H1 (cell line): ENCODE data around the gene CDH18. TPM values are rescaled to one million over a fixed set of nuclear protein-coding genes. Genes with fewer than 3 reads are reported as not detected.

Experiments used
- CTCF ChIA-PET: fragments of 300-600 bp; sonication (Branson Sonifier 250); formaldehyde crosslinking; loops from one replicate; lab custom pipeline; 2021; ENCODE audit not compliant: partially characterized antibody; lab: Charles Lee
- POLR2A ChIA-PET: fragments of 300-600 bp; sonication (Branson Sonifier 250); formaldehyde crosslinking; loops from one replicate; lab custom pipeline; 2021; ENCODE audit warnings: inconsistent platforms; ENCODE audit not compliant: partially characterized antibody; lab: Charles Lee
- DNase-seq, 2 experiments: peaks; one replicate each; pipeline versions ENCODE4 v3.0.0 to v3.0.0-alpha.2; 2010 to 2022; ENCODE audit warnings: low spot score in 2 of 2, low read depth in 1 of 2, mixed read lengths in 1 of 2
- FAIRE-seq: peaks from 2 replicates; lab custom pipeline; 2011; peaks lifted over from hg19 to GRCh38; lab: Jason Lieb, UNC
- H2AFZ ChIP-seq: 2 replicates; pipeline ENCODE4 v1.8.1; 2012; ENCODE audit warnings: low read length, inconsistent platforms
- H2AK5ac ChIP-seq: 2 replicates; pipeline ENCODE4 v1.6.1; 2013; ENCODE audit warnings: low read depth, low read length
- H2BK120ac ChIP-seq: replicated peaks from 2 replicates; pipeline ENCODE3; 2013; ENCODE audit warnings: low read depth, low read length, inconsistent platforms
- H2BK12ac ChIP-seq: 2 replicates; pipeline ENCODE4 v1.6.1; 2013; ENCODE audit warnings: low read depth, low read length
- H2BK15ac ChIP-seq: 2 replicates; pipeline ENCODE4 v1.6.1; 2013; ENCODE audit warnings: low read length
- H2BK20ac ChIP-seq: 2 replicates; pipeline ENCODE4 v1.6.1; 2013; ENCODE audit warnings: low read length
- H2BK5ac ChIP-seq: 2 replicates; pipeline ENCODE4 v1.6.1; 2013; ENCODE audit warnings: low read depth, low read length
- H3K14ac ChIP-seq: 2 replicates; pipeline ENCODE4 v1.6.1; 2013; ENCODE audit warnings: inconsistent platforms; ENCODE audit not compliant: insufficient read length
- H3K18ac ChIP-seq: 2 replicates; pipeline ENCODE4 v1.6.1; 2013; ENCODE audit warnings: low read length; ENCODE audit errors: extremely low read depth
- H3K23ac ChIP-seq: 2 replicates; pipeline ENCODE4 v1.6.1; 2013; ENCODE audit warnings: inconsistent platforms; ENCODE audit not compliant: insufficient read length
- H3K23me2 ChIP-seq: 2 replicates; pipeline ENCODE4 v1.6.1; 2013; ENCODE audit warnings: low read depth, low read length
- H3K27ac ChIP-seq: 2 replicates; pipeline ENCODE4 v1.6.1; 2011; ENCODE audit warnings: low read depth, low read length, inconsistent platforms
- H3K27me3 ChIP-seq, 4 experiments: replicated peaks in 1 of 4; 1 replicate in 1 of 4; 2 replicates in 3 of 4; pipeline versions ENCODE4 v1.6.1 to v1.8.1; 2011 to 2013; ENCODE audit warnings: low read length in 3 of 4, mild to moderate bottlenecking in 3 of 4, inconsistent platforms in 2 of 4, mixed read lengths in 2 of 4, moderate library complexity in 1 of 4; ENCODE audit not compliant: control insufficient read depth in 3 of 4, insufficient read depth in 3 of 4; ENCODE audit errors: extremely low read depth in 1 of 4
- H3K36me3 ChIP-seq, 4 experiments: 2 replicates each; pipeline versions ENCODE4 v1.6.1 to v1.8.1; 2011 to 2013; ENCODE audit warnings: mild to moderate bottlenecking in 4 of 4, low read length in 3 of 4, moderate library complexity in 2 of 4, control low read depth in 1 of 4, inconsistent platforms in 1 of 4; ENCODE audit not compliant: insufficient read depth in 4 of 4, control insufficient read depth in 2 of 4
- H3K4ac ChIP-seq: replicated peaks from 2 replicates; pipeline ENCODE3; 2013; ENCODE audit warnings: low read length, low read depth, mixed read lengths, inconsistent platforms; ENCODE audit not compliant: insufficient read length
- H3K4me1 ChIP-seq, 4 experiments: replicated peaks in 1 of 4; 1 replicate in 1 of 4; 2 replicates in 3 of 4; pipeline versions ENCODE4 v1.6.1 to v1.8.1; 2011 to 2013; ENCODE audit warnings: low read length in 3 of 4, inconsistent platforms in 2 of 4, mixed read lengths in 1 of 4; ENCODE audit not compliant: insufficient read depth in 4 of 4, control insufficient read depth in 3 of 4
- H3K4me2 ChIP-seq, 2 experiments: 2 replicates each; pipeline versions ENCODE4 v1.6.1 to v1.8.1; 2011 to 2013; ENCODE audit warnings: low read depth in 2 of 2, low read length in 2 of 2, control low read depth in 1 of 2, inconsistent platforms in 1 of 2, mild to moderate bottlenecking in 1 of 2; ENCODE audit not compliant: insufficient read depth in 1 of 2
- H3K4me3 ChIP-seq, 4 experiments: fragments of 200-600, 300-600 bp in 1 of 4; sonication (generic), shearing (Covaris generic), sonication (Bioruptor Twin) in 1 of 4; 2 replicates each; pipeline versions ENCODE4 v1.5.1 to v1.8.1; 2011 to 2016; ENCODE audit warnings: low read length in 4 of 4, low read depth in 3 of 4, control low read depth in 2 of 4, inconsistent platforms in 2 of 4, mild to moderate bottlenecking in 2 of 4, mixed read lengths in 1 of 4, moderate library complexity in 1 of 4; ENCODE audit not compliant: insufficient read depth in 2 of 4; ENCODE audit errors: extremely low read depth in 1 of 4
- H3K56ac ChIP-seq: replicated peaks from 2 replicates; pipeline ENCODE3; 2013; ENCODE audit warnings: low read depth, mild to moderate bottlenecking, mixed read lengths, low read length, inconsistent platforms; ENCODE audit not compliant: insufficient read length
- H3K79me1 ChIP-seq: 2 replicates; pipeline ENCODE4 v1.6.1; 2013; ENCODE audit warnings: low read depth, low read length, control low read depth
- H3K79me2 ChIP-seq, 2 experiments: 2 replicates each; pipeline versions ENCODE4 v1.6.1 to v1.8.1; 2012 to 2013; ENCODE audit warnings: low read length in 2 of 2, mild to moderate bottlenecking in 2 of 2, inconsistent platforms in 1 of 2; ENCODE audit not compliant: insufficient read depth in 2 of 2, control insufficient read depth in 1 of 2
- H3K9ac ChIP-seq, 4 experiments: replicated peaks in 1 of 4; 1 replicate in 1 of 4; 2 replicates in 3 of 4; pipeline versions ENCODE4 v1.6.1 to v1.8.1; 2011 to 2013; ENCODE audit warnings: low read depth in 3 of 4, low read length in 3 of 4, control low read depth in 2 of 4, mild to moderate bottlenecking in 2 of 4, moderate library complexity in 2 of 4, inconsistent platforms in 1 of 4; ENCODE audit errors: extremely low read depth in 1 of 4
- H3K9me3 ChIP-seq, 2 experiments: 2 replicates each; pipeline versions ENCODE4 v1.6.1 to v1.8.1; 2012 to 2013; ENCODE audit warnings: mild to moderate bottlenecking in 2 of 2, moderate library complexity in 2 of 2, control low read depth in 1 of 2, inconsistent platforms in 1 of 2, low read depth in 1 of 2, low read length in 1 of 2, mixed read lengths in 1 of 2; ENCODE audit not compliant: insufficient read depth in 2 of 2
- H4K20me1 ChIP-seq, 2 experiments: replicated peaks in 1 of 2; 2 replicates each; pipeline versions ENCODE3 to v1.8.1; 2011 to 2013; ENCODE audit warnings: inconsistent platforms in 2 of 2, low read length in 2 of 2, mild to moderate bottlenecking in 1 of 2; ENCODE audit not compliant: insufficient read depth in 2 of 2, control insufficient read depth in 1 of 2
- H4K5ac ChIP-seq: 2 replicates; pipeline ENCODE4 v1.6.1; 2013; ENCODE audit warnings: low read length, low read depth, mixed read lengths, inconsistent platforms; ENCODE audit not compliant: insufficient read length
- H4K8ac ChIP-seq: 2 replicates; pipeline ENCODE4 v1.8.0; 2013; ENCODE audit warnings: mild to moderate bottlenecking, moderate library complexity, low read length, inconsistent platforms; ENCODE audit not compliant: insufficient read depth; ENCODE audit errors: extremely low read depth
- H4K91ac ChIP-seq: replicated peaks from 2 replicates; pipeline ENCODE3; 2013; ENCODE audit warnings: low read length, mixed read lengths, inconsistent platforms; ENCODE audit not compliant: insufficient read length
- BRCA1 ChIP-seq: IDR thresholded peaks from 2 replicates; pipeline ENCODE4 v1.6.1; 2012; ENCODE audit warnings: low read depth, low read length, improper control_type of control experiment
- EGR1 ChIP-seq: IDR thresholded peaks from 2 replicates; pipeline ENCODE4 v1.6.1; 2011; ENCODE audit warnings: low read depth, low read length, borderline replicate concordance
- HDAC6 ChIP-seq: IDR thresholded peaks from one replicate; pipeline ENCODE4 v1.7.1; 2012; ENCODE audit warnings: low read depth, mild to moderate bottlenecking, inconsistent platforms, low read length, moderate library complexity
- KDM1A ChIP-seq: fragments of 200-600, 300-600 bp; sonication (generic); IDR thresholded peaks from 2 replicates; pipeline ENCODE4 v1.7.1; 2016; ENCODE audit warnings: mild to moderate bottlenecking, low read length, borderline replicate concordance
- SP4 ChIP-seq: IDR thresholded peaks from 2 replicates; pipeline ENCODE4 v1.6.1; 2012; ENCODE audit warnings: low read length, inconsistent platforms
- TAF7 ChIP-seq: optimal IDR thresholded peaks from 2 replicates; pipeline ENCODE3; 2011; ENCODE audit warnings: low read depth, mild to moderate bottlenecking, inconsistent platforms, low read length, moderate library complexity, borderline replicate concordance
- WGBS, 2 experiments: shearing (Covaris generic) in 1 of 2; methylation state at CpG; one replicate each; pipeline versions ENCODE4 v1.1.6 to v1.1.7; 2013 to 2015; ENCODE audit warnings: low lambda C conversion rate in 2 of 2, mixed read lengths in 2 of 2, inconsistent platforms in 1 of 2, low coverage in 1 of 2, missing lambda C conversion rate in 1 of 2; ENCODE audit not compliant: insufficient replicate concordance in 2 of 2, insufficient coverage in 1 of 2, insufficient read length in 1 of 2; ENCODE audit errors: extremely low coverage in 1 of 2, missing lambda C conversion rate in 1 of 2; 5-methylcytosine and 5-hydroxymethylcytosine counted together
- polyA plus RNA-seq, 7 experiments: library from polyadenylated mRNA; depleted of rRNA in 3 of 7; stranded (reverse) in 5 of 7; unstranded in 2 of 7; fragments of >200 nt in 5 of 7; fragments of 200-250 nt in 2 of 7; gene quantifications; 1 replicate in 5 of 7; 2 replicates in 1 of 7; 4 replicates in 1 of 7; pipeline versions ENCODE4 v1.2.1 to v1.2.3, GENCODE V29; 2011 to 2013; ENCODE audit warnings: missing spikeins in 2 of 7, mixed read lengths in 2 of 7
- total RNA-seq: library from RNA; stranded (reverse); fragmentation: NEBNext Ultra II Directional; extraction: Animal tissue kit (Norgen Biotek cat#: 25700); gene quantifications from 2 replicates; pipeline ENCODE4 v1.2.1, GENCODE V29; 2021
- TF ChIP-seq, protein P1 (sequence below), 3 experiments: IDR thresholded peaks; 1 replicate in 2 of 3; 2 replicates in 1 of 3; pipeline versions ENCODE4 v1.5.1 to v1.6.1; 2011; ENCODE audit warnings: low read length in 3 of 3, mild to moderate bottlenecking in 3 of 3, inconsistent platforms in 2 of 3, low read depth in 1 of 3, moderate library complexity in 1 of 3; ENCODE audit not compliant: insufficient read depth in 1 of 3; ENCODE audit errors: control extremely low read depth in 1 of 3

CDH18 gene
- total and polyA plus RNA-seq, 2 of the 8 experiments (the other 6 are each of a cell fraction or from before 2014, with no cell fraction given) = 0.30 to 0.32 TPM

- H4K91ac ChIP-seq = no peak overlapping the region
- no peak for DNase-seq
Measured at GRCh38 chr5:19630876-19631275, 357.1 kb downstream of the CDH18 start.

More at GRCh38 chr5:19630876-19631275, 357.1 kb downstream of the CDH18 start:
- FAIRE-seq = no peak
- no peaks in the 10 kb centered on the region for H3K4me1 ChIP-seq
- no peak overlapping the region for H2AK5ac ChIP-seq
- H3K14ac ChIP-seq = no peak overlapping the region
- CTCF ChIA-PET = no interaction called here
- WGBS, 2 experiments = 94% methylated on average over 2 of the region's 2 CpGs; no CpG with 5 or more reads in 1 of the 2 experiments
- H3K23me2 ChIP-seq = no peaks in the 10 kb centered on the region
- no peaks in the 10 kb centered on the region for H3K36me3 ChIP-seq
- no peak overlapping the region for H3K23ac ChIP-seq
- no peak overlapping the region for H3K4ac ChIP-seq
- H3K79me1 ChIP-seq = no peaks in the 10 kb centered on the region
- TF ChIP-seq SP4 = no peak
- no peak for TF ChIP-seq EGR1
- TF ChIP-seq KDM1A = no peak
- TF ChIP-seq, protein P1, sequence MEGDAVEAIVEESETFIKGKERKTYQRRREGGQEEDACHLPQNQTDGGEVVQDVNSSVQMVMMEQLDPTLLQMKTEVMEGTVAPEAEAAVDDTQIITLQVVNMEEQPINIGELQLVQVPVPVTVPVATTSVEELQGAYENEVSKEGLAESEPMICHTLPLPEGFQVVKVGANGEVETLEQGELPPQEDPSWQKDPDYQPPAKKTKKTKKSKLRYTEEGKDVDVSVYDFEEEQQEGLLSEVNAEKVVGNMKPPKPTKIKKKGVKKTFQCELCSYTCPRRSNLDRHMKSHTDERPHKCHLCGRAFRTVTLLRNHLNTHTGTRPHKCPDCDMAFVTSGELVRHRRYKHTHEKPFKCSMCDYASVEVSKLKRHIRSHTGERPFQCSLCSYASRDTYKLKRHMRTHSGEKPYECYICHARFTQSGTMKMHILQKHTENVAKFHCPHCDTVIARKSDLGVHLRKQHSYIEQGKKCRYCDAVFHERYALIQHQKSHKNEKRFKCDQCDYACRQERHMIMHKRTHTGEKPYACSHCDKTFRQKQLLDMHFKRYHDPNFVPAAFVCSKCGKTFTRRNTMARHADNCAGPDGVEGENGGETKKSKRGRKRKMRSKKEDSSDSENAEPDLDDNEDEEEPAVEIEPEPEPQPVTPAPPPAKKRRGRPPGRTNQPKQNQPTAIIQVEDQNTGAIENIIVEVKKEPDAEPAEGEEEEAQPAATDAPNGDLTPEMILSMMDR (IDR thresholded peaks at IDR 0.05; ENCODE audit: control extremely low read depth in 1 of 3, insufficient read depth in 1 of 3, low read depth in 1 of 3, low read length in 3 of 3) = no peak
- no peak for TF ChIP-seq TAF7
- TF ChIP-seq BRCA1 = no peak
- TF ChIP-seq HDAC6 = no peak
- no peak overlapping the region for H3K27ac ChIP-seq
- no peak overlapping the region for H2BK12ac ChIP-seq
- no peak overlapping the region for H3K56ac ChIP-seq
- no peak overlapping the region for H2BK20ac ChIP-seq
- H3K27me3 ChIP-seq = no peaks in the 10 kb centered on the region
- H3K4me3 ChIP-seq = no peak overlapping the region
- H2AFZ ChIP-seq = 0 out of 2 replicates have a peak overlapping the region, but pooled peaks have one; percentile 47
- H2BK15ac ChIP-seq = no peak overlapping the region
- no peaks in the 10 kb centered on the region for H3K9me3 ChIP-seq
- no peak overlapping the region for H3K4me2 ChIP-seq
- H2BK5ac ChIP-seq = no peak overlapping the region
- no peak overlapping the region for H3K9ac ChIP-seq
- H4K5ac ChIP-seq = no peak overlapping the region
- H2BK120ac ChIP-seq = no peak overlapping the region
- no peaks in the 10 kb centered on the region for H3K79me2 ChIP-seq
- no peak overlapping the region for H4K8ac ChIP-seq
- H3K18ac ChIP-seq = no peak overlapping the region
- POLR2A ChIA-PET = interaction anchor here (0.7 kb wide), 1 partner anchor 49 kb away, joined by 3 read pairs; no protein-coding TSS in a partner anchor
- H4K20me1 ChIP-seq = no peaks in the 10 kb centered on the region
